Measurements from ENCODE around the gene SV2B. TPM values are rescaled to one million over a fixed set of nuclear protein-coding genes. Genes with fewer than 3 reads are reported as not detected.

SV2B gene
- polyA plus RNA-seq, 2 of the 4 experiments (the other 2 are of a cell fraction): 0.05 TPM; not detected in 1

- TF ChIP-seq REST (IDR thresholded peaks at IDR 0.05) (no peak), CTCF (IDR thresholded peaks at IDR 0.05) (no peak), FOXS1 (CRISPR knock-in tag; IDR thresholded peaks at IDR 0.05) (no peak), GATA3 (IDR thresholded peaks at IDR 0.05; ENCODE audit: borderline replicate concordance) (no peak), BHLHE40 (IDR thresholded peaks at IDR 0.05; ENCODE audit: low read depth, low read length) (no peak), FOSB (CRISPR knock-in tag; IDR thresholded peaks at IDR 0.05) (no peak), JUN (IDR thresholded peaks at IDR 0.05) (no peak), RAD21 (conservative IDR thresholded peaks at IDR 0.05 in 1 of 2, IDR thresholded peaks at IDR 0.05 in 1 of 2) (no peak), RFX5 (IDR thresholded peaks at IDR 0.05) (no peak), CBX2 (IDR thresholded peaks at IDR 0.05; ENCODE audit: borderline replicate concordance, low read depth) (no peak), CBX8 (IDR thresholded peaks at IDR 0.05) (no peak), FOSL2 (IDR thresholded peaks at IDR 0.05) (no peak), FOSL2 (CRISPR knock-in tag; IDR thresholded peaks at IDR 0.05) (no peak)
Measured at GRCh38 chr15:91255670-91256192, 155.7 kb downstream of the SV2B start (continued).

- FAIRE-seq (no peak), ATAC-seq (no peak; a peak in 1 of 6 replicates), DNase-seq (ENCODE audit: low read depth in 1 of 2, low spot score in 1 of 2) (no peak)
- ChIA-PET POLR2A (no interaction called here), CTCF (interaction anchor here (0.6 to 4.2 kb wide), 8 partner anchors 12 to 946 kb away, joined by 3 to 29 read pairs (median 9); no protein-coding TSS in a partner anchor)
- no peaks in the 10 kb centered on the region for H3K9me3 ChIP-seq
- no peak overlapping the region for H3K4me3 ChIP-seq
- no peak overlapping the region for H3K4me2 ChIP-seq
- WGBS (ENCODE audit: missing lambda C conversion rate): 53% methylated on average over 6 of the region's 6 CpGs
- H3K27ac ChIP-seq: no peak overlapping the region
- TF ChIP-seq CEBPB (IDR thresholded peaks at IDR 0.05): no peak
- TF ChIP-seq SREBF2 (IDR thresholded peaks at IDR 0.05): no peak
- TF ChIP-seq HEYL (CRISPR knock-in tag; IDR thresholded peaks at IDR 0.05): no peak
- no peak for TF ChIP-seq FOSB (CRISPR knock-in tag; IDR thresholded peaks at IDR 0.05)
- no peak for TF ChIP-seq CTCF (IDR thresholded peaks at IDR 0.05)
- no peak for TF ChIP-seq KDM1A (IDR thresholded peaks at IDR 0.05; ENCODE audit: low read depth)
- TF ChIP-seq HOXB13 (CRISPR knock-in tag; IDR thresholded peaks at IDR 0.05; ENCODE audit: low read depth): no peak
- no peak for TF ChIP-seq CBX8 (IDR thresholded peaks at IDR 0.05)
- no peak for TF ChIP-seq NPAS2 (CRISPR knock-in tag; IDR thresholded peaks at IDR 0.05; ENCODE audit: borderline replicate concordance)
- TF ChIP-seq HOXA7 (CRISPR knock-in tag; IDR thresholded peaks at IDR 0.05): no peak
- TF ChIP-seq CHD2 (IDR thresholded peaks at IDR 0.05; ENCODE audit: low read length, partially characterized antibody): no peak
- no peak for TF ChIP-seq MAZ (IDR thresholded peaks at IDR 0.05; ENCODE audit: borderline replicate concordance, low read depth, low read length)
- TF ChIP-seq USF2 (IDR thresholded peaks at IDR 0.05): no peak
- no peak for TF ChIP-seq RCOR1 (IDR thresholded peaks at IDR 0.05; ENCODE audit: low read depth, low read length)
- TF ChIP-seq ZFP36 (IDR thresholded peaks at IDR 0.05; ENCODE audit: borderline replicate concordance, partially characterized antibody): no peak
- TF ChIP-seq FOXS1 (CRISPR knock-in tag; IDR thresholded peaks at IDR 0.05): no peak
- no peak for TF ChIP-seq NR3C1 (IDR thresholded peaks at IDR 0.05)
- no peak for TF ChIP-seq RNF2 (IDR thresholded peaks at IDR 0.05; ENCODE audit: borderline replicate concordance, low read depth)
- TF ChIP-seq HES2 (IDR thresholded peaks at IDR 0.05): no peak
- TF ChIP-seq MYC (IDR thresholded peaks at IDR 0.05; ENCODE audit: borderline replicate concordance, low read length): no peak
- no peaks in the 10 kb centered on the region for H3K4me1 ChIP-seq
Measured at GRCh38 chr15:91257746-91258414, 157.8 kb downstream of the SV2B start.
